ENCODE data around the gene IDH1.

The IDH1 gene

GRCh38 chr2:208208335-208209085 is 46.4 kb downstream of the IDH1 start:
- no peak for DNase-seq

- no peak for DNase-seq
These were observed 47.1 kb downstream of the IDH1 start for GRCh38 chr2:208207769-208208168.

GRCh38 chr2:208204166-208204565 is 50.7 kb downstream of the IDH1 start:
- DNase-seq: no peak

GRCh38 chr2:208195531-208195930 is 59.3 kb downstream of the IDH1 start:
- DNase-seq: no peak

GRCh38 chr2:208192611-208193236 is 62.1 kb downstream of the IDH1 start:
- DNase-seq: no peak

- no peak for DNase-seq
These were observed 64.9 kb downstream of the IDH1 start, which contains the start of gene C2orf80 for GRCh38 chr2:208189810-208190503. C2orf80 (minus strand) TSS chr2:208190030; CDS start chr2:208186986, 3,044 bp downstream.

GRCh38 chr2:208189069-208189809 is 65.6 kb downstream of the IDH1 start:
- no peak for DNase-seq

- no peak for DNase-seq
These were observed 68.0 kb downstream of the IDH1 start for GRCh38 chr2:208186893-208187292.

GRCh38 chr2:208186465-208186864 is 68.4 kb downstream of the IDH1 start:
- no peak for DNase-seq
